ENCODE measurements around the gene NEUROD1.

DNA sequence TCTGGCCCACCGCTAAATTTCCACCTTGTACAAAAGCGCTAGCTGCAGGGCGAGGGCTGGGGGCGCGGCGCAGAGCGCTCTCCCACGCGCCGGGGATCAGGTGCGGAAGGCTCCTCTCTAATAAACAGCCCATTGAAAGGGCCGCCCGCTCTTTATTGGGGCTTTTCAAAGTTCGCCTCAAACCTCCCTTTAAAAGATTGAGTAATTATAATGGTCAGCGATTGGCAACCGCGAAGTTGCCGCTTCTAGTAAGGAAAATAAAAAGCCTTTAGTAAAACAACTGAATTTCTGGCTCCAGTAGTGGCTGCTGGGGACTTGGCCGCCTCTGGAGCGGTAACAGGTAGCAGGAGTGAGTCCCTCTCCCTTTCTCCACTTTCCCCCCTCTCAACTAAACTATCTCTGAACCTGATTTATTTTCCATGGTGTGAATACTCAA is 755 bp downstream of the NEUROD1 start:
- TF ChIP-seq, protein P1, sequence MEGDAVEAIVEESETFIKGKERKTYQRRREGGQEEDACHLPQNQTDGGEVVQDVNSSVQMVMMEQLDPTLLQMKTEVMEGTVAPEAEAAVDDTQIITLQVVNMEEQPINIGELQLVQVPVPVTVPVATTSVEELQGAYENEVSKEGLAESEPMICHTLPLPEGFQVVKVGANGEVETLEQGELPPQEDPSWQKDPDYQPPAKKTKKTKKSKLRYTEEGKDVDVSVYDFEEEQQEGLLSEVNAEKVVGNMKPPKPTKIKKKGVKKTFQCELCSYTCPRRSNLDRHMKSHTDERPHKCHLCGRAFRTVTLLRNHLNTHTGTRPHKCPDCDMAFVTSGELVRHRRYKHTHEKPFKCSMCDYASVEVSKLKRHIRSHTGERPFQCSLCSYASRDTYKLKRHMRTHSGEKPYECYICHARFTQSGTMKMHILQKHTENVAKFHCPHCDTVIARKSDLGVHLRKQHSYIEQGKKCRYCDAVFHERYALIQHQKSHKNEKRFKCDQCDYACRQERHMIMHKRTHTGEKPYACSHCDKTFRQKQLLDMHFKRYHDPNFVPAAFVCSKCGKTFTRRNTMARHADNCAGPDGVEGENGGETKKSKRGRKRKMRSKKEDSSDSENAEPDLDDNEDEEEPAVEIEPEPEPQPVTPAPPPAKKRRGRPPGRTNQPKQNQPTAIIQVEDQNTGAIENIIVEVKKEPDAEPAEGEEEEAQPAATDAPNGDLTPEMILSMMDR (conservative IDR thresholded peaks at IDR 0.05): no peak
- TF ChIP-seq EZH2 (IDR thresholded peaks at IDR 0.05; ENCODE audit: low read depth): no peak
